HepG2 (cell line): ENCODE measurements around the gene RNU1-2. TPM values are rescaled to one million over a fixed set of nuclear protein-coding genes. Genes with fewer than 3 reads are reported as not detected.
"Not testable (repeated sequence)": the region's sequence is repeated elsewhere in the genome, so short reads cannot be mapped to it uniquely, and the experiment has no call there.

Experiments
- ATAC-seq: fragments of 200-7000 bp; cut with Tn5 transposase; 3 replicates; pipeline ENCODE4 v1.9.1; 2020; ENCODE audit warnings: mild to moderate bottlenecking, moderate library complexity
- BruUV-seq: library from RNA; stranded (reverse); fragments of 400-500 nt; replicated peaks from 2 replicates; lab custom pipeline; 2021; lab: Mats Ljungman, UMichigan
- CTCF ChIA-PET: fragments of 300-600 bp; formaldehyde crosslinking; extraction: SDS; loops from one replicate; lab custom pipeline; 2021; ENCODE audit warnings: low total read pairs, inconsistent platforms, low intra/inter-chr PET ratio; lab: Yijun Ruan, JAX
- POLR2A ChIA-PET: fragments of 350-600 bp; sonication (Branson Sonifier 250); formaldehyde crosslinking; loops from one replicate; lab custom pipeline; 2020; ENCODE audit warnings: antibody characterized with exemption, inconsistent platforms; lab: Yijun Ruan, JAX
- DNase-seq: peaks from one replicate; pipeline ENCODE4 v3.0.0-alpha.2; 2015; ENCODE audit warnings: low spot score
- FAIRE-seq: peaks from 3 replicates; lab custom pipeline; 2011; peaks lifted over from hg19 to GRCh38; lab: Jason Lieb, UNC
- H2AFZ ChIP-seq: one replicate; pipeline ENCODE4 v1.6.1; 2011; ENCODE audit warnings: low read length, inconsistent platforms
- H3K27ac ChIP-seq: fragments of 300-600 bp; 3 replicates; pipeline ENCODE4 v1.8.0; 2011; ENCODE audit warnings: mixed run types, mild to moderate bottlenecking, mixed read lengths, low read length, inconsistent platforms; ENCODE audit not compliant: insufficient read depth; ENCODE audit errors: extremely low read length
- H3K27me3 ChIP-seq, 2 experiments: fragments of 200-600 bp in 1 of 2; 2 replicates in 1 of 2; 3 replicates in 1 of 2; pipeline versions ENCODE4 v1.6.0 to v1.8.0; 2011; ENCODE audit warnings: low read length in 2 of 2, mild to moderate bottlenecking in 2 of 2, moderate library complexity in 2 of 2, inconsistent platforms in 1 of 2; ENCODE audit not compliant: insufficient read depth in 2 of 2, control insufficient read depth in 1 of 2
- H3K36me3 ChIP-seq, 2 experiments: fragments of 200-600 bp in 1 of 2; replicated peaks in 1 of 2; 2 replicates in 1 of 2; 3 replicates in 1 of 2; pipeline versions ENCODE4 v1.5.1 to v1.8.0; 2011; ENCODE audit warnings: low read length in 2 of 2, inconsistent platforms in 1 of 2; ENCODE audit not compliant: insufficient read depth in 2 of 2, control insufficient read depth in 1 of 2
- H3K4me1 ChIP-seq: 2 replicates; pipeline ENCODE4 v1.5.1; 2012; ENCODE audit warnings: low read length, inconsistent platforms; ENCODE audit not compliant: insufficient read depth
- H3K4me2 ChIP-seq: 2 replicates; pipeline ENCODE4 v1.6.0; 2011; ENCODE audit warnings: low read depth, low read length, inconsistent platforms
- H3K4me3 ChIP-seq, 3 experiments: fragments of 200-600 bp in 1 of 3; sonication (generic), shearing (Covaris generic) in 1 of 3; replicated peaks in 1 of 3; 2 replicates each; pipeline ENCODE4 v1.5.1; 2011 to 2016; ENCODE audit warnings: low read length in 3 of 3, inconsistent platforms in 2 of 3, low read depth in 2 of 3, mild to moderate bottlenecking in 2 of 3, control low read depth in 1 of 3, mixed read lengths in 1 of 3; ENCODE audit not compliant: insufficient read depth in 1 of 3
- H3K79me2 ChIP-seq: one replicate; pipeline ENCODE4 v1.6.1; 2011; ENCODE audit warnings: low read length, inconsistent platforms; ENCODE audit not compliant: insufficient read depth
- H3K9ac ChIP-seq: 2 replicates; pipeline ENCODE4 v1.6.0; 2011; ENCODE audit warnings: mild to moderate bottlenecking, low read depth, low read length, inconsistent platforms; ENCODE audit not compliant: insufficient read depth
- H3K9me3 ChIP-seq: 2 replicates; pipeline ENCODE4 v1.5.1; 2012; ENCODE audit warnings: mild to moderate bottlenecking, low read length
- H4K20me1 ChIP-seq: 2 replicates; pipeline ENCODE4 v1.6.0; 2011; ENCODE audit warnings: inconsistent platforms, mild to moderate bottlenecking, low read length, moderate library complexity; ENCODE audit not compliant: insufficient read depth
- NKX3-1 ChIP-seq: sonication (generic); formaldehyde crosslinking; IDR thresholded peaks from 2 replicates; pipeline ENCODE4 v1.5.0; 2020; ENCODE audit warnings: missing genetic modification reagents
- XBP1 ChIP-seq: sonication (generic); formaldehyde crosslinking; IDR thresholded peaks from 2 replicates; pipeline ENCODE4 v1.5.0; 2020; ENCODE audit warnings: missing genetic modification reagents
- WGBS: methylation state at CpG from one replicate; pipeline ENCODE4 v1.1.6; 2017; ENCODE audit warnings: low lambda C conversion rate; 5-methylcytosine and 5-hydroxymethylcytosine counted together
- in situ Hi-C: cut with HindIII; loops from 2 replicates; pipeline ENCODE4 v1.10.0; 2017; ENCODE audit warnings: low pct_unique_long_range_greater_than_20kb; ENCODE audit not compliant: extremely low pct_ligation_motif_present
- intact Hi-C: fragments of 100-400 bp; cut with micrococcal nuclease; formaldehyde crosslinking; loops from one replicate; pipeline ENCODE4 v1.10.0; 2022; ENCODE audit not compliant: unreplicated experiment
- polyA plus RNA-seq, 8 experiments: library from polyadenylated mRNA; depleted of rRNA in 3 of 8; stranded (reverse) in 7 of 8; unstranded in 1 of 8; fragments of >200 nt; fragmentation: Illumina TruSeq in 4 of 8; extraction: Trizol in 4 of 8; gene quantifications; 2 replicates each; pipeline versions ENCODE4 v1.2.1 to v1.2.3, GENCODE V29; 2011 to 2016; ENCODE audit warnings: low read depth in 4 of 8, missing spikeins in 1 of 8, mixed read lengths in 1 of 8; ENCODE audit not compliant: insufficient read depth in 1 of 8
- total RNA-seq, 5 experiments: library from RNA; depleted of rRNA; stranded (reverse); fragments of >200 nt; fragmentation: Illumina TruSeq; extraction: Trizol; gene quantifications; 2 replicates each; pipeline ENCODE4 v1.2.3, GENCODE V29; 2016; ENCODE audit warnings: low read depth in 1 of 5
- TF ChIP-seq, protein P1 (sequence below): sonication (generic); formaldehyde crosslinking; IDR thresholded peaks from one replicate; pipeline ENCODE4 v1.5.1; 2020; ENCODE audit warnings: mild to moderate bottlenecking, missing genetic modification reagents; ENCODE audit errors: not compliant biosample characterization

Gene RNU1-2
- total and polyA plus RNA-seq, 2 of the 13 experiments (the other 11 are each of a cell fraction or from before 2014, with no cell fraction given) = under 0.01 to 11,018 TPM

DNA sequence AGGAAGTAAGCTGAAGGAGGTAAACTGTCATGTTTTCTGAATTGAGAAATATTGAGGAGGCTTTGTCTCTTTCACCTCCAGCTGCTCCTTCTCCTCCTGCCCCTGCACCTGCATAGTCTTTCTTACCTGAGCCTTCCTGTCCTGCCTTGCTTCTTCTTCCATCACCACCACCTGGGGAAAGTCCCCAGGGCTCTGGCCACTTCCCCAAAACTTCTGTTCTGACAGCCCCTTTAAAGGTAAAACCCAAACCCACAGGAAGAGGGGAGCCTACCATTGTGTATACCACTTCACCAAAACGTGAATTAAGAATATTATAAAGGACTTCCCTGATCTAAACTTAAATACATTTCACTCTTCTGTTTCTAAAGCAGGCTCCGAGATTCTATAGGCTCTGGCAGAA lies 5.6 kb downstream of the RNU1-2 start:
- H3K9me3 ChIP-seq, intact Hi-C loops, H2AFZ ChIP-seq, BruUV-seq, H3K9ac ChIP-seq, CTCF ChIA-PET, FAIRE-seq, POLR2A ChIA-PET, H3K27me3 ChIP-seq, in situ Hi-C loops, H3K36me3 ChIP-seq, H3K4me3 ChIP-seq, DNase-seq, H3K79me2 ChIP-seq, H3K27ac ChIP-seq, H3K4me2 ChIP-seq, H4K20me1 ChIP-seq, ATAC-seq: not testable (repeated sequence)
- peaks cover 39% of the 10 kb centered on the region for H3K4me1 ChIP-seq
- 30% methylated on average over 2 of the region's 2 CpGs for WGBS

DNA sequence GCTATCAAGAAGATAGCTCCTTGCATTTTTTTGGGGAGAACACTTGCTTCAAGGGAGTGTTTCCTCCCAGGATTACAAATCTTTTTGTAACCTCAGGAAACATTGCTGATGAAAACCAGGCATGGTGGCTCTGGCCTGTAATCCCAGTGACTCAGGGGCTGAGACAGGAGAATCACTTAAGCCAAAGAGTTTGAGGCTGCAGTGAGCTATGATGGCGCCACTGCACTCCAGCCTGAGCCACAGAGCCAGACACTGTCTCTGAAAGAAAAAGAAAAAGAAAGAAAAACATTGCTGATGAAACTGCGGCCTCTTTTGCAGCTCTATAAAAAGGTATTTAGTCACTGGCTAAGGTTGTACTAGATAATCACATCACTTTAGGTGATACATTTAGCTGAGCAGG lies 7.3 kb downstream of the RNU1-2 start:
- Histone ChIP-seq H3K4me2 (peak overlapping the region; percentile 97), H3K79me2 (no peaks in the 10 kb centered on the region), H4K20me1 (no peaks in the 10 kb centered on the region), H3K27ac (peak overlapping the region; percentile 100), H3K9me3 (peaks cover 7% of the 10 kb centered on the region; the same call in 1 of the 2 replicates), H3K4me3 (peak overlapping the region; percentile 27 to 83 (median 75); a peak in 4 of 6 replicates), H3K27me3 (no peaks in the 10 kb centered on the region), H3K9ac (peak overlapping the region; percentile 100; the same call in 1 of the 2 replicates), H2AFZ (peak overlapping the region; percentile 95), H3K36me3 (no peaks in the 10 kb centered on the region), H3K4me1 (peaks cover 34% of the 10 kb centered on the region)
- FAIRE-seq (no peak), ATAC-seq (no peak), DNase-seq (no peak)
- TF ChIP-seq NKX3-1 (0 out of 2 replicates have a peak, but pooled peaks have one; percentile 30), XBP1 (CRISPR knock-in tag) (0 out of 2 replicates have a peak, but pooled peaks have one; percentile 38)
- TF ChIP-seq, protein P1, sequence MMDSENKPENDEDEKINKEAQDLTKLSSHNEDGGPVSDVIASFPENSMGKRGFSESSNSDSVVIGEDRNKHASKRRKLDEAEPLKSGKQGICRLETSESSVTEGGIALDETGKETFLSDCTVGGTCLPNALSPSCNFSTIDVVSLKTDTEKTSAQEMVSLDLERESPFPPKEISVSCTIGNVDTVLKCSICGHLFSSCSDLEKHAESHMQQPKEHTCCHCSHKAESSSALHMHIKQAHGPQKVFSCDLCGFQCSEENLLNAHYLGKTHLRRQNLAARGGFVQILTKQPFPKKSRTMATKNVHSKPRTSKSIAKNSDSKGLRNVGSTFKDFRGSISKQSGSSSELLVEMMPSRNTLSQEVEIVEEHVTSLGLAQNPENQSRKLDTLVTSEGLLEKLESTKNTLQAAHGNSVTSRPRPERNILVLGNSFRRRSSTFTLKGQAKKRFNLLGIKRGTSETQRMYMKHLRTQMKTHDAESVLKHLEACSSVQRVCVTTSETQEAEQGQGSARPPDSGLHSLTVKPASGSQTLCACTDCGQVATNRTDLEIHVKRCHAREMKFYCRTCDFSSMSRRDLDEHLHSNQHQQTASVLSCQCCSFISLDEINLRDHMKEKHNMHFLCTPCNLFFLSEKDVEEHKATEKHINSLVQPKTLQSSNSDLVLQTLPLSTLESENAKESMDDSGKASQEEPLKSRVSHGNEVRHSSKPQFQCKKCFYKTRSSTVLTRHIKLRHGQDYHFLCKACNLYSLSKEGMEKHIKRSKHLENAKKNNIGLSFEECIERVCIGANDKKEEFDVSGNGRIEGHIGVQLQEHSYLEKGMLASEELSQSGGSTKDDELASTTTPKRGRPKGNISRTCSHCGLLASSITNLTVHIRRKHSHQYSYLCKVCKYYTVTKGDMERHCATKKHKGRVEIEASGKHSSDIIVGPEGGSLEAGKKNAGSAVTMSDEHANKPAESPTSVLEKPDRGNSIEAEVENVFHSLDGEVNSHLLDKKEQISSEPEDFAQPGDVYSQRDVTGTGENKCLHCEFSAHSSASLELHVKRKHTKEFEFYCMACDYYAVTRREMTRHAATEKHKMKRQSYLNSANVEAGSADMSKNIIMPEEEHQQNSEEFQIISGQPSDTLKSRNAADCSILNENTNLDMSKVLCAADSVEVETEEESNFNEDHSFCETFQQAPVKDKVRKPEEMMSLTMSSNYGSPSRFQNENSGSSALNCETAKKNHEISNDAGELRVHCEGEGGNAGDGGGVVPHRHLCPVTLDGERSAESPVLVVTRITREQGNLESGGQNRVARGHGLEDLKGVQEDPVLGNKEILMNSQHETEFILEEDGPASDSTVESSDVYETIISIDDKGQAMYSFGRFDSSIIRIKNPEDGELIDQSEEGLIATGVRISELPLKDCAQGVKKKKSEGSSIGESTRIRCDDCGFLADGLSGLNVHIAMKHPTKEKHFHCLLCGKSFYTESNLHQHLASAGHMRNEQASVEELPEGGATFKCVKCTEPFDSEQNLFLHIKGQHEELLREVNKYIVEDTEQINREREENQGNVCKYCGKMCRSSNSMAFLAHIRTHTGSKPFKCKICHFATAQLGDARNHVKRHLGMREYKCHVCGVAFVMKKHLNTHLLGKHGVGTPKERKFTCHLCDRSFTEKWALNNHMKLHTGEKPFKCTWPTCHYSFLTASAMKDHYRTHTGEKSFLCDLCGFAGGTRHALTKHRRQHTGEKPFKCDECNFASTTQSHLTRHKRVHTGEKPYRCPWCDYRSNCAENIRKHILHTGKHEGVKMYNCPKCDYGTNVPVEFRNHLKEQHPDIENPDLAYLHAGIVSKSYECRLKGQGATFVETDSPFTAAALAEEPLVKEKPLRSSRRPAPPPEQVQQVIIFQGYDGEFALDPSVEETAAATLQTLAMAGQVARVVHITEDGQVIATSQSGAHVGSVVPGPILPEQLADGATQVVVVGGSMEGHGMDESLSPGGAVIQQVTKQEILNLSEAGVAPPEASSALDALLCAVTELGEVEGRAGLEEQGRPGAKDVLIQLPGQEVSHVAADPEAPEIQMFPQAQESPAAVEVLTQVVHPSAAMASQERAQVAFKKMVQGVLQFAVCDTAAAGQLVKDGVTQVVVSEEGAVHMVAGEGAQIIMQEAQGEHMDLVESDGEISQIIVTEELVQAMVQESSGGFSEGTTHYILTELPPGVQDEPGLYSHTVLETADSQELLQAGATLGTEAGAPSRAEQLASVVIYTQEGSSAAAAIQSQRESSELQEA (CRISPR knock-in tag) = no peak
- CTCF ChIA-PET = no interaction called here
- 19% methylated on average over 2 of the region's 2 CpGs for WGBS
- intact Hi-C loops = no loop called here
- in situ Hi-C loops = no loop called here
- BruUV-seq = no TSS peak
- POLR2A ChIA-PET = interaction anchor here (0.9 to 1.9 kb wide), 4 partner anchors 8 to 294 kb away, joined by 3 to 6 read pairs (median 4); no protein-coding TSS in a partner anchor
